NCI-H2196 treated with DMSO at 0.1 percent for 48 hours (cell line): ENCODE results near the gene IP6K1.
"Not testable (repeated sequence)": the region's sequence is repeated elsewhere in the genome, so short reads cannot be mapped to it uniquely, and the experiment has no call there.

ENCODE experiments used
- DNase-seq: peaks from one replicate; lab custom pipeline; 2025; ENCODE audit not compliant: unreplicated experiment; lab: John Stamatoyannopoulos, UW

IP6K1 gene

DNA sequence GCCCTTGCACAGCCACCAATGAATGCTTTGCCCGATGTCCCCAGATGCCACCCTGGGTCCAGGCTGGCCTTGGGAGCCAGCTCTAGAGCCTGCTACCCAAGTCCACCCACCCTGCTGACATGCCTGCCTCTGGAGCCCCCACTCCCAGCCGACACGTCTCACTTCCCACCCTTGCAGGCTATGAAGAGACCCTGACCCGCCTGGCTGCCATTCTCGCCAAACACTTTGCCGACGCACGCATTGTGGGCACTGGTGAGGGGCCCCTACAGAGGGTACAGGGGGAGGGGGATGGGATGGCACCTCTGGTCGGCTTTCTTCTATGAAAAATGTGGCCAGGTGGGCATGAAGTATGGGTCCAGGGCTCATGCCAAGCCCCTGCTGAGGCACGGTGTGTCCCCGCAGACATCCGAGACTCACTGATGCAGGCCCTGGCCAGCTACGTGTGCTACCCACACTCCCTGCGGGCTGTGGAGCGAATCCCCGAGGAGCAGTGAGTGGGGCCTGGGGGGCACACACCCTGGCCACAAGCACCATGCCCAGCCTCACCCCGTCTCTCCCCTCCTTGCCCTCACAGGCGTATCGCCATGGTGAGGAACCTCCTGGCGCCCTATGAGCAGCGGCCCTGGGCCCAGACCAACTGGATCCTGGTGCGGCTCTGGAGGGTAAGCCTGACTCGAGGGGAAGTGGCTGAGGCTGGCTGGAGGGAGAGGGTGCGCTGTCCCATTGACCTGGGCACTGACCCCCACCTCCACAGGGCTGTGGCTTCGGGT lies 72.8 kb downstream of the IP6K1 start:
- no peak for DNase-seq

DNA sequence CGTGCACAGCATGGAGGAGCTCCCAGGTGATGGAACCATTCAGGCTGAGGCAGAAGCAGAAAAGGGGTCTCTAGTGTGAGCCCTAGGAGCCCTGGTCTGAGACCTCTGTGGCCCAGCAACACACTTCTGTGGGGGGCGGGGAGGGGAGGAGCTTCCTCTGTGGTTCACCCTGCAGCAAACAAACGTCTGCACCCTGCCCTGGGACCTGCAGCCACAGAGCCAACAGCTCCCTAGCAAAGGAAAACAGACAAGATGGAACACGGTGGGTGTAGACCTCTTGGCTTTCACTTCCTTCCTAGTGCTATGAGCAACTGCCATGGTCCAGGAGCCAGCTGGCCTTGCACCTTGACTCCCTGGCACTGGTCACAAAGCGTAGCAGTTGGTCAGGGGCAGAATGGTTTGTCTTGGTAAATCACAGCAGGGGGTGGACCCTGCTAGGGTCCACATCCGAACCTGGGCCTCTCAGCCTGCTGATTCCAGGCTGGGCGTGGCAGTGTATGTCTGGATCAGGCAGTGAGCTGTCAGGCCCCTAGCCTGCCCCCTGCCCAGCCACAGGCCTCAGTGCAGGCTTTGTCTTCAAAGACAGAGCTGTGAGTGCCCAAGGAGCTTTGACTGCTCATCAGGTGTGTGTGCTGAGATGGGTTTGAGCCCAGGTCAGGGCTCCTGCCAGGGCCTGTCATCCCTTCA lies 73.6 kb downstream of the IP6K1 start:
- no peak for DNase-seq

DNA sequence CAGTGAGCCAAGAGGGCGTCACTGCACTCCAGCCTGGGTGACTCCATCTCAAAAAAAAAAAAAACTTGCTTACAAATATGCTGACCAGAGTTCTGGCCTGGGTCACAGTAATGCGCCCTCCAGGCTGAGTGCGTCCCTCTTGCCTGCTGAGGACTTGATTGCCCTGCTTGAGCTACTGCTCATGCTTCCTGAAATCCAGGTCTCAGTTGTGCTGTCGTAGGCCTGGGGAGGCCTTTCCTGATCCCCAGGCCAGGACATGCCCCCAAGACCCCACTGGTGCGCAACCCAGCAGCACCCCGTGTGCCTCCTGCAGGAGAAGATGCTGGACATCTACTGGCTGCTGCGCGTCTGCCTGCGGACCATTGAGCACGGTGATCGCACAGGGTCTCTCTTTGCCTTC lies 74.2 kb downstream of the IP6K1 start:
- DNase-seq = no peak

DNA sequence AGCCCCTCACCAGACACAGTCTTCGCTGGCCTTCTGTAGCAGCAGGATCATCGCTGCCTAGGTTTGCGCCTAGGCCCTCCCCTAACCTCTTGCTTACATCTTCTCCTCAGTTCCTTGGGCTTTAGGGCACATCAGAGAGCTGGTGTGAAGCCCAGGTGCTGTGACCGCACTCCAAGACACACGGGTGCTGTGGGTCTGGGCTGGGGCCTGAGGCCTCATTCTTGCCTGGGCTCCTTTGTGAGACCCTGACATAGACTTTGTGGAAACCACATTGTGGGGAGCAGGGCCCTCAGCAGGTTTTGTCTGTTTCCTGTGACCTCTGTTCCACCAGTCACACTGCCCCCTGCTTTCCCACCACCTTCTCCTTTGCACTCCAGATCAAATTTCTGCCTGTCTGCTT lies 74.9 kb downstream of the IP6K1 start:
- no peak for DNase-seq

DNA sequence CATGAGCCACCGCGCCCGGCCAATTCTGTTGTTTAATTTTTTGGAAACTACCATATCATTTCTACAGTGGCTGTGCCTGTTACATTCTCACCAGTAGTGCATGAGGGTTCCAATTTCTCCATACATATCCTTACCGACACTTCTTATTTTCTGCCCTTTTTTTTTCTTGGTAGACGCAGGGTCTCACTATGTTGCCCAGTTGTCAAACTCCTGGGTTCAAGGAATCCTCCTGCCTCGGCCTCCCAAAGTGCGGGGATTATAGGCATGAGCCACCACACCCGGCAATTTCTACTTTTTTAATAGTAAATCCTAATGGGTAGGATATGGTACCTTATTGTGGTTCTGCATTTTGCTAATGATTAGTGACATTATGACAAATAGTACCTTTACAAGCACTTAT lies 76.5 kb downstream of the IP6K1 start:
- DNase-seq = no peak

DNA sequence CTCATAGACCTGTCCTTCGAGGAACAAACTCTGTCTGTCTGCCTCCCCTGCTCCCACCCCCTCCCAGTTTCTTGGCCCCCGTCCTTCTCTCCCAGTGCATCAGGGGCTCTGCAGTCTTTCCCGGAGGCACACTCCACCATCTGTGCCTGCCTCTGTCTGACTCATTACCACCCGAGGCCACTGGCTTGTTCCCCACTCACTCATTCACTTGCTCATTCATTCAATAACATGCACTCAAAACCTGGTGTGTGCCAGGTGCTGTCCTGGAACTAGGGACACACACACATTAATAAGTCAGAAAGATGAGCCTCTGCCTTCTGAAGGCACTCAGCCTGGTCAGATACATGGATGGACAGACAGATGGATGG lies 79.2 kb downstream of the IP6K1 start:
- DNase-seq = no peak

DNA sequence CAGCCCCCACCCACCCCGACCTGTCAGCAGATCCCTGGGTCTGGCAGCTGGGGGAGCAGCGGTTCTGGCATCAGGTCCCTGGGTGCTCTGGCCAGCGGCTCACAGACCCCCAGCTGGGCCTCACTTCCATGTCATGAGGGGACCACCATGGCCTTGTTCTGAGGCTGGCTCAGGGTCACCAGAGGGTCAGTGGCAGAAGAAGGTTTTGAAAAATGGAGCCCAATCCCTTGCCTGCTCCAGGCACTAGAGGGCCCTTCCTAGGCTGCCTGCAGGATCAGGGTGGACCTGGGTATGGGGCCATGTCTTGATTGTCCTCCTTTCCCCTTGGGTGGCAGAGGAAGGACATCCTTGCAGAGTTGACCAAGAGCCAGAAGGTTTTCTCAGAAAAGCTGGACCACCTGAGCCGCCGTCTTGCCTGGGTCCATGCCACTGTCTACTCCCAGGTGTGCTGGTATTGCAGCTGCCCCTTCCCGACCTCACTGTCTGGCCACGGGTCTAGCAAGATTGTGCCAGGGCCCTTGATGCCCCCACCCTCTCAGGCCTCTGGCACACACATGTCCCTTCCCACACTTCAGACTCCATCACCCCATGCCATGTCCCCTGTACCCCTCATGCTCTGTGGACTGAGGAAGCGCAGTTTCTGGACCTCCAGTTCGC lies 79.8 kb downstream of the IP6K1 start:
- no peak for DNase-seq

DNA sequence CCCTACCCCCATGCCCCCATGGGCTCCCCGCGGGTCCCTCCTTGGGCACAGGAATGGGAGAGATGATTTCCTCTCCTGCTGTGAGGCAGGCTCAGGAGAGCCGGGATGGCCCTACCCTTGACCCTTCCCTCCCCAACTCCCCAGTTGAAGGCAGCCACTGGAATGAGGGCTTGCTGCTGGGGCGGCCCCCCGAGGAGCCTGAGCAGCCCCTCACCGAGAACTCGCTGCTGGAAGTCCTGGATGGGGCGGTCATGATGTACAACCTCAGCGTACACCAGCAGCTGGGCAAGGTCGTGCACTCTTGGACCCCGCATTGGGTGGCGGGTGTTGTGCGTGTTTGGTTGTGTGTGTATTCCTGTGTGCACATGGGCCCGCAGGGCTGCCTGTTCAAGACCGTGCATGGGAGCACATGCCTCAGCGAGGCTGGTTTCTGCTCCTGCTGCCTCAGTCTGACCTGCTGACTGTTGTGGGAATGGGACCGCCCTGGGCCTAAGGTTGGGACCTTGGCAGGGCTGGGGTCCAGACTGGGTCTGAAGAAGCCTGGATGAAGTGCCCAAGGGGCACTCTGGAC lies 80.9 kb downstream of the IP6K1 start:
- DNase-seq = no peak

DNA sequence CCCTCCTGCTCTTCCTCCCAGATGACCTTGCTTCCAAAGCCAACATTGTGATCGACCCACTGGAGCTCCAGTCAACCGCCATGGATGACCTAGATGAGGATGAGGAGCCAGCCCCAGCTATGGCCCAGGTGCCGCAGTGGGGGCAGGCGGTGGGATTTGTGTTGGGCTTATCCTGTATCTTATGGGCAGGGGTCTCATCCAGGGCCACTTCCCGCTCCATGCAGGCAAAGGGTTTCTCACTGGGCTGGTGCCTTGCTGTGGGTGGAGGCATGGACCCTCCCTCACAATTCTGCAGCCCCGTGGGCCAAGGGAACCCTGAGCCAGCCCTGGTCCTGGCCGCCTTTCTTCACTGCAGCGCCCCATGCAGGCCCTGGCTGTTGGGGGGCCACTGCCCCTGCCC lies 81.7 kb downstream of the IP6K1 start:
- no peak for DNase-seq

DNA sequence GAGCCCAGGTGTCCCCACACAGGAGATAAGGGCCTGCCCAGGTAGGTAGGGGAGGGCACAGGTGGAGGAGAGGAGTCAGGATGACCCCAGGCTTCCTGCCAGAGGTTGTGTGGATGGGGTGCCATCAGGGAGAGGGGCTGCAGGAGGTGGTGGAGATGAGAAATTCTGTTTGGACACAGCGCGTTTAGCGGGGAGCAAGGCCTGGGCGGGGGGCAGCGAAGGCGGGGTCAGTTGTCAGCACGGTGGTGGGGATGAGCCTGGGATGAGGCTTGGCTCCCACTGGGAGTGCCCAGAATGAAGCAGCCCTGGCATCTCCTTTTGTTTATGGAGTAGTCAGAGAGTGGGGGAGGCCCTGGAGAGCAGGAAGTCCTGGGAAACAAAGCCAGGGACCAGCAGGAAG lies 82.4 kb downstream of the IP6K1 start:
- DNase-seq = no peak

DNA sequence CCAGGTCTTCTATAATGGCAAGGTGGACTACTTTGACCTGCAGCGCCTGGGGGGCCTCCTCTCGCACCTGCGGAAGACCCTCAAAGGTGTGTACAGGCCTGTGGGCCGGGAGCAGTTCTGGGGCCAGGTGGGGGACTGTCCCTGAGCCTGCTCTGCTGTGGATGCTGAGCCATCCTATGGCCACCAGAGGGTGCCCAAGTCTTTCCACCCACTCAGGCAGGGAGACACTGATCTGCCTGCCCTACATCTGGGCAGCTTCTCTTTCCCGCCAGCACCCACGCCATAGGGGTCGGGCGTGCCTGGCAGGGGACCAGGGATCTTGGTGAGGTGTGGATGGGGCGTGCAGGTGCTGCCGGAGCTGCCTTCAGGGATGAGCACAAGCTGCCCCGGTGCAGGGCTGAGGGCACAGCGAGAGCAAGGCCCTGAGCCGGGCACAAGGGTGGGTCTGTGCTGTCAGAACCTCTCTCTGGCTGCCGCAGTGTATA lies 82.9 kb downstream of the IP6K1 start:
- DNase-seq = peak; percentile 21

DNA sequence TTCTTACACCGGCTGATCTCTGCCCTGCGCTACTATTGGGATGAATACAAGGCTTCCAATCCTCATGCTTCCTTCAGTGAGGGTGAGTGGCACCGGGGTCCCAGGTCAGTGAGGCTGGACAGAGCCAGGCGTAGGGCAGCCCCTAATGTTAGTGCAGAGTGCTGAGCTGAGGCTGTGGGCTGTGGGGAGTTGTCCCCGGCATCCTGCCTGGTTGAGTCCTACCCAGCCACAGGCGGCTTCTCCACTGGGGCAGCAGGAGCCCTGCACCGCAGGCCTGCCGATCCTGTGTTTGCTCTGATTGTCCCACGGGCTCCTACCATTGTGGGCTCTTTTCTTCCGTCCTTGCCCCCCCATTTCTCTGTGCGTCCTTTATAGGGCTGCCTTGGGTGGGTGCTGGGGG lies 83.7 kb downstream of the IP6K1 start:
- DNase-seq = no peak

DNA sequence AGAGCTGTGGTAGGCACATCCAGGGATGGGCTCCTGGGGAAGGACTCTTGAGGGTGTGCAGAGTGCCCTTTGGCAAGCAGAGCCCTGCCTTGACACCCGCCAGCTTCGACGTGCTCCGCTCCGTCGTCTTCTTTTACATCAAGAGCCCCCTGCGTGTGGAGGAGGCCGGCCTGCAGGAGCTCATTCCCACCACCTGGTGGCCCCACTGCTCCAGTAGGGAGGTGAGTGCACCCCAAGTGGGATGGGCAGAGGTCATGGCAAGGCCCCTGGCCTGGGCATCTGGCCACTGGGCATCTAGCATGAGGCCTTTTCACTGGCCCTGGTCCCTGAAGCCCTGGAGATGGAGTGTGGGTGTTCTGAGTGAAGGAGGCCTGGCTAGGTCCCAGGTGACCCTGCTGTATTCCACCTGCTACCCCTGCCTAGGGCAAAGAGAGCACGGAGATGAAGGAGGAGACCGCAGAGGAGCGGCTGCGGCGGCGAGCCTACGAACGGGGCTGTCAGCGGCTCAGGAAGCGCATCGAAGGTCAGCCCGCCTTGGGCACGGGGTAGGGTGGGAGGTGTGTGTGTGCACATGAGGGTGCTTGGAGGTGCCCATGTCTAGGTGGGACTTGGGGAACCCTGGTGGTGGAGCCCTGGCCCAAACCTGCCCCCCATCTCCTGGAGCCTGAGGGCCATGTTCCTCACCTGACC lies 84.8 kb downstream of the IP6K1 start:
- no peak for DNase-seq

DNA sequence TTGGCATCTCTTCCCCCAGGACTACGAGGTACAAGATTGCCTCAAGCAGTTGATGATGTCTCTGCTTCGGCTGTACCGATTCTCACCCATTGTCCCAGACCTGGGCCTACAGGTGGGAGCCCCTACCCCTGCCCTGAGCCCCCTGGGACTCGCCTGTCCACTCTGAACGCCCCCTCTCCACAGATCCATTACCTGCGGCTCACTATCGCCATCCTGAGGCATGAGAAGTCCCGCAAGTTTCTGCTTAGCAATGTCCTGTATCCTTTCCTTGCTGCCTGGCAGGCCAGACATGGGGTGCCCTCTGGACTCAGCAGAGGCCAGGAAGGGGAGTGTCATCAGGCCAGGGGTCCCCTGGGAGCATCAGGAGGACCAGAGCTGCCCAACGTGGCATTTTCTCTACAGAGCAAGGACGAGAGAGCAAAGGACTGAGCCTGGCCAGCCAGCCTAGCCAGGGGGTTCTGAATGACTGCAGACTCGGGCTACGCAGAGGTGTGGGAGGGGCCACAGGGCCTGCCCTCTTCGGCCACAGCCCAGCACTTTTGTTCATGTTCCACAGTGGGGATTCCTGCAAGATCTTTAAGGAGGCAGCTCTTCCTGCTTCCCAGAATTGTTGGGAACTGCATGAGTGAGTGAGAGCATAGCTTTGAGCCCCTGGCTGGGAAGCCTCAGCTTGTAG lies 85.8 kb downstream of the IP6K1 start:
- no peak for DNase-seq

DNA sequence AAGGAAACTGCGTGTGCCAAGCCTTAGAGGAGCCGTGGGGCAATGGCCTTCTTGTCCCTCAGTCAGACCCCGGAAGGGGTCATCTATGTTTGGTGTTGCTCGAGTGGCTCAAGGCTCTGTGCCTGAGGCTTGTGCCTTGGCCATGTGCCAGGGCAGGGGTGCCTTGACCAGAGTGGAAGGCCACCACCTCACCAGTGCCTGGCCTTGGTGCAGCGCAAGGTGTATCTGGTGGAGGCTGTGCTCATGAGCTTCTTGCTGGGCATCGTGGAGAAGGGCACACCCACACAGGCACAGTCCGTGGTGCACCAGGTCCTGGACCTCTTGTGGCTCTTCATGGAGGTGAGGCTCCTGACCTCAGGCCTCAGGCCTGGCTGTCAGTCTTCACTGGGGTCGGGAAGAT lies 86.3 kb downstream of the IP6K1 start:
- DNase-seq = no peak

DNA sequence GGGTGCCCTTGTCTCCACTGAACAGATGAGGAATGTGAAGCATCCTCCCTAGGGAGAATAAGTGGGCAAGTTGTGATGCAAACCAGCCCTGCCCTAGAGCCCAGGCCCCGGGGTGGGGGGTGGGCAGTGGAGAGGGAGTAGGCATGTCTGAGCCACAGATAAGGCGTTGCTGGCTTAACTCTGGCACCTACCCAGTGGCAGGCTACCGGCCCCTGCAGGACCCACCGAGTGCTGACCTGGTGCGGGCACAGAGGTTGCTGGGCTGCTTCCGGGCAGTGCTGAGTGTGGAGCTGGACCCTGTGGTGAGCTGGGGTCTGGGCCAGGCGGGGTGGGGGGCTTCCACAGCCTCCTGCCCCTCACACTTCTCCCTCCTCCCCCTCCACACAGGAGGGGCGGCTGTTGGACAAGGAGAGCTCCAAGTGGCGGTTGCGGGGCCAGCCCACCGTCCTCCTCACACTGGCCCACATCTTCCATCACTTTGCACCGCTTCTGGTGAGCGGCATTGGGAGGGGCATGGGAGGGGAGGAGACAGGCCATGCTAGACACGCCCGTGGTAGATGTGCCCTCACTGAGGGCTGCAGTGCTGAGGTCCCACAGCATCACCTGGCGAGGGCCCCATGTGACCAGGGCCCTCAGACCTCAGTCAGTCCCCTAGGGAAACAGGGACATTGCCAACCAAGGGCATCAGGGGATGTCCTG lies 86.9 kb downstream of the IP6K1 start:
- DNase-seq = no peak

DNA sequence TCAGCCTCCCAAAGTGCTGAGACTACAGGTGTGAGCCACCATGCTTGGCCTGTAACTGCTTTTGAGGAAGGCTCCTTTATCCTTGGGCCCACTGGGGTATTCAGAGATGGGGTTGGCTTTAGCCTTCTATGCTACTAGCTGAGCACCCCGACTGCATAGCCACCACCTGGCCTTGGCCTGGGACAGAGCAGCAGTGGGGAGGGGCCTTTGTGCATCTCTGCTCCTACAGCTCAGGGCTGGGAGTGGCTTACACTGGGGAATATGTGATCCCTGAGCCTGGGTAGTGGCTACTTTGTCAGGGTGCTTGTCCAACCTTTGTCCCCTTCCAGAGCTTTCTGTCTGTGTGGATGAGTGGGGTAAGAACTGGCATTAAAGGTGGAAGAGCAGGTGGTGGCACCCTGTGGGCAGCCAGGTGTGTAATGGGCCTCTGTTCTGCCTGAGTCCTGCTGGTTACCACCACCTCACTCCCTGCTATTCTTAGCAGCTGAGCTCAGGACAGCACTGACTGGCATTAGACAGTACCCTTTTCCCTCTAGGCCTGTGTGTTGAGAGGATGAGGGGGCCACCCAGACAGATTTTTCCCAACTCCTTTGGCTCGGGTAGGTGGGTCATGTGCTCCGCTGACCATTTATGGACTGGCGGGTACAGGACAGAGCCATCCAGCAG lies 90.9 kb downstream of the IP6K1 start:
- DNase-seq = not testable (repeated sequence)

DNA sequence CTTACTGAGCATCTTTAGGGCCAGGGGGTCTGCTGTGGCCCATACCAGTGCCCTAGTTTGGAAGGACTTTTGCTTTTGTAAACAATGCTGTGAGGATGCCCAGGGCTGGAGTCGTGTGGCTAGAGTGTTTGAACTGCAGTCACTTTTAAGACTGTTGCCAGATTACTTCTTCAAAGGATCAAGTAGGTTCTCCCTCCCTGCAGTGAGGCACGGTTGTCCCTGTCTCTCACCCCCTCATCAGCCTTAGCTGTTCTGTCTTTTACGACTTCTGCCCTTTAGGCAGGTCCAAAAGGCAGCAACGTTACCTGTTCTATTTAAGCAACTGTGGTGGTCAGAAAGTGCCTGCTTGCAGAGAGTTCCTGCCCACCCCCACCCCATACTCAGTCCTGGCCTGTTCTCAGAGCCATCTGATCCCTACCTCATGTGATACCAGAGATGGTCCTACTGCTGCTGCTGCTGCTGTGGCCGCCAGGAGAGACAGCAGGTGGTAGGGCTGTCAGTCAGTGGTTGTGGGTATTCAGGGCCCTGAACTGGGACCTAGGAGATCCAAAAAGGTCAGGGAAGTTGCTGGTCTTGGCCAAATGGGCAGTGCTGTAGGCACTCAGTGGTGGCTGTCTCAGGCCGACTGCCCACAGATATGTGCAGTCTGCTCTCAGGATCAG lies 91.8 kb downstream of the IP6K1 start:
- DNase-seq = not testable (repeated sequence)

DNA sequence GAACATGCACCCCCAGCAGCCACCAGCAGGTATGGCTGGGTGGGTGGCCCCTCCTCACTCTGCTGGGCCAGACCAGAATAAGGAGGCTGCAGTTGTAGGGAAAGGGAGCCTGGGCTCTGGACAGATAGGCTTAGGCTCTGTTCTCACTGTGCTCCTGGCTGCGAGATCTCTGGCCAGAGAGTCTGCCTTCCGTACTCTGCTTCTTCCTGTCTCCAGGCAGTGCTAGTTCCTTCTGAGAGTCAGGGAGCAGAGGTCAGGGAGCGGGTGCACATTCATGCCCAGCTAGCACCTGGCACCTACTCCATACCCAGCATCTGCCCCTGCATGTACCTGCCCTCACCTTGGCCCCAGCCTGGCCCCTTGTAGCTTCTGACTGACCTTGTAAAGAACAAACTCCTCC lies 94.9 kb downstream of the IP6K1 start:
- not testable (repeated sequence) for DNase-seq
